IgD-negative memory B cell (primary cell): ENCODE results near the gene CACNG3. TPM values are rescaled to one million over a fixed set of nuclear protein-coding genes. Genes with fewer than 3 reads are reported as not detected.
"Not testable (repeated sequence)": the region's sequence is repeated elsewhere in the genome, so short reads cannot be mapped to it uniquely, and the experiment has no call there.

Source experiments
- H3K27ac Mint-ChIP-seq, 3 donors: one replicate each; pipeline ENCODE4 v1.8.0; 2020 to 2022; ENCODE audit warnings: mild to moderate bottlenecking in 3 of 3, mixed read lengths in 3 of 3, moderate library complexity in 1 of 3
- H3K27me3 Mint-ChIP-seq: one replicate; pipeline ENCODE4 v1.8.0; 2021; ENCODE audit warnings: mixed read lengths
- H3K36me3 Mint-ChIP-seq: one replicate; pipeline ENCODE4 v1.8.0; 2020; ENCODE audit warnings: mild to moderate bottlenecking, mixed read lengths
- H3K4me1 Mint-ChIP-seq, 3 donors: one replicate each; pipeline ENCODE4 v1.8.0; 2020 to 2022; ENCODE audit warnings: mixed read lengths in 3 of 3, mild to moderate bottlenecking in 1 of 3
- H3K4me3 Mint-ChIP-seq, 4 donors: one replicate each; pipeline ENCODE4 v1.8.0; 2020 to 2022; ENCODE audit warnings: mild to moderate bottlenecking in 4 of 4, mixed read lengths in 4 of 4, moderate library complexity in 3 of 4
- H3K9me3 Mint-ChIP-seq, 3 donors: one replicate each; pipeline ENCODE4 v1.8.0; 2020 to 2021; ENCODE audit warnings: mixed read lengths in 3 of 3, mild to moderate bottlenecking in 1 of 3
- polyA plus RNA-seq: library from polyadenylated mRNA; unstranded; fragments of 300-500 nt; fragmentation: Illumina TruSeq; gene quantifications from one replicate; pipeline ENCODE4 v1.2.3, GENCODE V29; 2021

CACNG3 gene
- not detected for polyA plus RNA-seq

GRCh38 chr16:24255456-24256371, at the start of gene CACNG3:
Gene CACNG3, plus strand, starts transcription at chr16:24256335. Its CDS starts 420 bp downstream, at chr16:24256755.
- Mint-ChIP-seq H3K36me3 (no peaks in the 10 kb centered on the region), H3K4me1 (peaks cover 5 to 14% (median 11%) of the 10 kb centered on the region in 3 donors), H3K9me3 (peaks cover 0 to 4% (median 0%) of the 10 kb centered on the region in 3 donors), H3K27me3 (peaks cover 46% of the 10 kb centered on the region), H3K27ac (no peak within 1 kb of the TSS), H3K4me3 (no peak within 1 kb of the TSS)

- H3K4me3 Mint-ChIP-seq = no peak overlapping the region
- H3K9me3 Mint-ChIP-seq = no peaks in the 10 kb centered on the region
- H3K27ac Mint-ChIP-seq = peak overlapping the region in 1 of 3 donors; percentile 71
- H3K36me3 Mint-ChIP-seq = peaks cover 14% of the 10 kb centered on the region
- no peaks in the 10 kb centered on the region for H3K27me3 Mint-ChIP-seq
- H3K4me1 Mint-ChIP-seq = peaks cover 0 to 10% (median 7%) of the 10 kb centered on the region in 3 donors
These were observed 49.2 kb upstream of the CACNG3 start for GRCh38 chr16:24206926-24207325.

GRCh38 chr16:24208710-24209109, 47.4 kb upstream of the CACNG3 start:
- Mint-ChIP-seq H3K4me1 (peaks cover 0 to 2% (median 0%) of the 10 kb centered on the region in 3 donors), H3K9me3 (no peaks in the 10 kb centered on the region), H3K27ac (peak overlapping the region in 2 of 3 donors; percentile 52 to 72), H3K4me3 (no peak overlapping the region), H3K27me3 (no peaks in the 10 kb centered on the region), H3K36me3 (peaks cover 10% of the 10 kb centered on the region)

GRCh38 chr16:24214992-24215391, 41.1 kb upstream of the CACNG3 start:
- Mint-ChIP-seq H3K27me3 (no peaks in the 10 kb centered on the region), H3K36me3 (peaks cover 17% of the 10 kb centered on the region), H3K9me3 (no peaks in the 10 kb centered on the region), H3K27ac (peak overlapping the region in 2 of 3 donors; percentile 27 to 58), H3K4me3 (no peak overlapping the region), H3K4me1 (peaks cover 0 to 2% (median 2%) of the 10 kb centered on the region in 3 donors)

GRCh38 chr16:24216961-24217360, 39.2 kb upstream of the CACNG3 start:
- peaks cover 16% of the 10 kb centered on the region for H3K36me3 Mint-ChIP-seq
- H3K9me3 Mint-ChIP-seq = peaks cover 0 to 3% (median 0%) of the 10 kb centered on the region in 3 donors
- no peaks in the 10 kb centered on the region for H3K27me3 Mint-ChIP-seq
- H3K4me1 Mint-ChIP-seq = peaks cover 0 to 2% (median 0%) of the 10 kb centered on the region in 3 donors
- H3K4me3 Mint-ChIP-seq = peak overlapping the region in 1 of 4 donors; percentile 25
- peak overlapping the region in 2 of 3 donors; percentile 20 to 47 for H3K27ac Mint-ChIP-seq

GRCh38 chr16:24217461-24217860, 38.7 kb upstream of the CACNG3 start:
- peak overlapping the region in 2 of 3 donors; percentile 20 to 47 for H3K27ac Mint-ChIP-seq
- H3K9me3 Mint-ChIP-seq = peaks cover 0 to 3% (median 0%) of the 10 kb centered on the region in 3 donors
- H3K27me3 Mint-ChIP-seq = no peaks in the 10 kb centered on the region
- peak overlapping the region in 1 of 4 donors; percentile 25 for H3K4me3 Mint-ChIP-seq
- peaks cover 17% of the 10 kb centered on the region for H3K36me3 Mint-ChIP-seq
- H3K4me1 Mint-ChIP-seq = peaks cover 0 to 2% (median 0%) of the 10 kb centered on the region in 3 donors

- peak overlapping the region in 2 of 3 donors; percentile 59 to 73 for H3K27ac Mint-ChIP-seq
- H3K9me3 Mint-ChIP-seq = peaks cover 0 to 3% (median 2%) of the 10 kb centered on the region in 3 donors
- no peaks in the 10 kb centered on the region for H3K27me3 Mint-ChIP-seq
- peaks cover 0 to 2% (median 0%) of the 10 kb centered on the region in 3 donors for H3K4me1 Mint-ChIP-seq
- H3K4me3 Mint-ChIP-seq = no peak overlapping the region
- H3K36me3 Mint-ChIP-seq = peaks cover 18% of the 10 kb centered on the region
These were observed 37.8 kb upstream of the CACNG3 start for GRCh38 chr16:24218299-24218698.

GRCh38 chr16:24221219-24221618, 34.9 kb upstream of the CACNG3 start:
- Mint-ChIP-seq H3K9me3 (peaks cover 0 to 12% (median 6%) of the 10 kb centered on the region in 3 donors), H3K4me3 (no peak overlapping the region), H3K27me3 (no peaks in the 10 kb centered on the region), H3K27ac (peak overlapping the region in 1 of 3 donors; percentile 64), H3K36me3 (peaks cover 13% of the 10 kb centered on the region), H3K4me1 (peaks cover 0 to 2% (median 0%) of the 10 kb centered on the region in 3 donors)

GRCh38 chr16:24228514-24228913, 27.6 kb upstream of the CACNG3 start:
- Mint-ChIP-seq H3K27me3 (peaks cover 1% of the 10 kb centered on the region), H3K4me3 (no peak overlapping the region), H3K4me1 (peaks cover 0 to 1% (median 0%) of the 10 kb centered on the region in 3 donors), H3K36me3 (no peaks in the 10 kb centered on the region), H3K9me3 (peaks cover 0 to 7% (median under 1%) of the 10 kb centered on the region in 3 donors), H3K27ac (no peak overlapping the region)

- Mint-ChIP-seq H3K27ac (no peak overlapping the region), H3K4me1 (peaks cover 0 to 1% (median 0%) of the 10 kb centered on the region in 3 donors)
These were observed 23.2 kb upstream of the CACNG3 start for GRCh38 chr16:24232936-24233335.

GRCh38 chr16:24234737-24235136, 21.4 kb upstream of the CACNG3 start:
- Mint-ChIP-seq H3K9me3 (peaks cover 12 to 19% (median 15%) of the 10 kb centered on the region in 3 donors), H3K4me3 (no peak overlapping the region), H3K4me1 (peaks cover 0 to 1% (median 0%) of the 10 kb centered on the region in 3 donors), H3K36me3 (no peaks in the 10 kb centered on the region), H3K27me3 (peaks cover 5% of the 10 kb centered on the region), H3K27ac (no peak overlapping the region)

More at GRCh38 chr16:24232936-24233335, 23.2 kb upstream of the CACNG3 start:
- H3K27me3 Mint-ChIP-seq = peaks cover 5% of the 10 kb centered on the region
- peaks cover 4 to 8% (median 5%) of the 10 kb centered on the region in 3 donors for H3K9me3 Mint-ChIP-seq
- no peak overlapping the region for H3K4me3 Mint-ChIP-seq
- no peaks in the 10 kb centered on the region for H3K36me3 Mint-ChIP-seq

GRCh38 chr16:24235806-24236205, 20.3 kb upstream of the CACNG3 start:
- peaks cover 0 to 1% (median 0%) of the 10 kb centered on the region in 3 donors for H3K4me1 Mint-ChIP-seq
- H3K9me3 Mint-ChIP-seq = peaks cover 12 to 22% (median 15%) of the 10 kb centered on the region in 3 donors
- no peak overlapping the region for H3K4me3 Mint-ChIP-seq
- H3K27me3 Mint-ChIP-seq = peaks cover 5% of the 10 kb centered on the region
- H3K36me3 Mint-ChIP-seq = no peaks in the 10 kb centered on the region
- H3K27ac Mint-ChIP-seq = no peak overlapping the region

- Mint-ChIP-seq H3K9me3 (peaks cover 12 to 22% (median 15%) of the 10 kb centered on the region in 3 donors), H3K27me3 (peaks cover 15% of the 10 kb centered on the region)
- not testable (repeated sequence) for H3K36me3 Mint-ChIP-seq, H3K4me1 Mint-ChIP-seq, H3K4me3 Mint-ChIP-seq, H3K27ac Mint-ChIP-seq
These were observed 17.3 kb upstream of the CACNG3 start for GRCh38 chr16:24238846-24239245.

GRCh38 chr16:24246911-24247607, 9.1 kb upstream of the CACNG3 start:
- Mint-ChIP-seq H3K9me3 (no peaks in the 10 kb centered on the region), H3K36me3 (peaks cover 4% of the 10 kb centered on the region), H3K27ac (no peak overlapping the region), H3K27me3 (peaks cover 24% of the 10 kb centered on the region), H3K4me1 (peaks cover 0 to 8% (median 3%) of the 10 kb centered on the region in 3 donors), H3K4me3 (no peak overlapping the region)

GRCh38 chr16:24253192-24253591, 2.9 kb upstream of the CACNG3 start:
- H3K9me3 Mint-ChIP-seq = peaks cover 0 to 4% (median 0%) of the 10 kb centered on the region in 3 donors
- H3K27me3 Mint-ChIP-seq = peaks cover 37% of the 10 kb centered on the region
- no peak overlapping the region for H3K4me3 Mint-ChIP-seq
- H3K4me1 Mint-ChIP-seq = peaks cover 5 to 16% (median 11%) of the 10 kb centered on the region in 3 donors
- no peaks in the 10 kb centered on the region for H3K36me3 Mint-ChIP-seq
- H3K27ac Mint-ChIP-seq = no peak overlapping the region
